Cortex of kidney (tissue), 1 donor: ENCODE results near the gene ABHD4.
"Not testable (repeated sequence)": the region's sequence is repeated elsewhere in the genome, so short reads cannot be mapped to it uniquely, and the experiment has no call there.

ENCODE experiments used
- DNase-seq: peaks from one replicate; lab custom pipeline; 2025; lab: John Stamatoyannopoulos, UW

ABHD4 gene

GRCh38 chr14:22598099-22598895, at the start of gene ABHD4:
Gene ABHD4 (plus strand): TSS chr14:22598300. CDS start chr14:22598307, 7 bp downstream.
- no peak for DNase-seq

- DNase-seq, result no peak
Measured at GRCh38 chr14:22549324-22549962, 48.7 kb upstream of the ABHD4 start.

- DNase-seq, result no peak
Measured at GRCh38 chr14:22549981-22550673, 48.0 kb upstream of the ABHD4 start.

GRCh38 chr14:22551605-22551997, 46.5 kb upstream of the ABHD4 start:
- no peak for DNase-seq

GRCh38 chr14:22552001-22552826, 45.9 kb upstream of the ABHD4 start:
- no peak for DNase-seq

- no peak for DNase-seq
Measured at GRCh38 chr14:22552827-22553076, 45.3 kb upstream of the ABHD4 start.

GRCh38 chr14:22553445-22553844, 44.7 kb upstream of the ABHD4 start:
- no peak for DNase-seq

- not testable (repeated sequence) for DNase-seq
Measured at GRCh38 chr14:22553861-22554497, 44.1 kb upstream of the ABHD4 start.

GRCh38 chr14:22554498-22555383, 43.4 kb upstream of the ABHD4 start:
- DNase-seq, result no peak

GRCh38 chr14:22555384-22556011, 42.6 kb upstream of the ABHD4 start:
- no peak for DNase-seq

- DNase-seq, result no peak
Measured at GRCh38 chr14:22556021-22556989, 41.8 kb upstream of the ABHD4 start.

- DNase-seq, result no peak
Measured at GRCh38 chr14:22556990-22557623, 41.0 kb upstream of the ABHD4 start.

- no peak for DNase-seq
Measured at GRCh38 chr14:22557846-22558220, 40.3 kb upstream of the ABHD4 start.

GRCh38 chr14:22558221-22558913, 39.7 kb upstream of the ABHD4 start:
- DNase-seq, result no peak

GRCh38 chr14:22559041-22559440, 39.1 kb upstream of the ABHD4 start:
- no peak for DNase-seq

- DNase-seq, result no peak
Measured at GRCh38 chr14:22560662-22561365, 37.3 kb upstream of the ABHD4 start.

GRCh38 chr14:22561366-22561660, 36.8 kb upstream of the ABHD4 start:
- DNase-seq, result no peak
